Measurements from ENCODE around the gene NAPA. TPM values are rescaled to one million over a fixed set of nuclear protein-coding genes. Genes with fewer than 3 reads are reported as not detected.

The NAPA gene
- total and polyA plus RNA-seq, 10 of the 15 experiments (the other 5 are each of a cell fraction or from before 2014, with no cell fraction given) = 8.2 to 193 (median 102) TPM

GRCh38 chr19:47464675-47465419 is 50.0 kb downstream of the NAPA start:
- H3K9me3 ChIP-seq (replicated peaks; ENCODE audit: control insufficient read depth, insufficient read depth, low read length) = no peaks in the 10 kb centered on the region
- no peak for ATAC-seq
- H3K4me2 ChIP-seq (ENCODE audit: control insufficient read depth, insufficient read depth) = no peak overlapping the region
- POLR2A ChIA-PET = no interaction called here
- RAD21 ChIA-PET (ENCODE audit: unreplicated experiment) = no interaction called here
- SMC1A ChIA-PET (ENCODE audit: uncharacterized antibody, unreplicated experiment) = no interaction called here
- FAIRE-seq = no peak
- H3K27ac ChIP-seq (ENCODE audit: control insufficient read depth, insufficient read depth) = no peak overlapping the region
- TF ChIP-seq NR2F1 (conservative IDR thresholded peaks at IDR 0.05) (no peak), SIX5 (IDR thresholded peaks at IDR 0.05; ENCODE audit: low read depth, low read length, severe bottlenecking) (no peak), TARDBP (IDR thresholded peaks at IDR 0.05; ENCODE audit: borderline replicate concordance) (no peak), TCF7 (IDR thresholded peaks at IDR 0.05; ENCODE audit: borderline replicate concordance) (no peak), E4F1 (IDR thresholded peaks at IDR 0.05; ENCODE audit: borderline replicate concordance, partially characterized antibody) (no peak), SMC3 (IDR thresholded peaks at IDR 0.05; ENCODE audit: borderline replicate concordance, low read length) (no peak), HSF1 (IDR thresholded peaks at IDR 0.05; ENCODE audit: low read depth, low read length) (no peak), SP1 (IDR thresholded peaks at IDR 0.05; ENCODE audit: low read depth, low read length) (no peak), RAD51 (IDR thresholded peaks at IDR 0.05) (no peak), MTA3 (IDR thresholded peaks at IDR 0.05; ENCODE audit: borderline replicate concordance, low read length) (no peak), BHLHE40 (IDR thresholded peaks at IDR 0.05; ENCODE audit: borderline replicate concordance in 1 of 2, low read depth in 2 of 2, low read length in 1 of 2) (no peak)
- TF ChIP-seq, protein P1, sequence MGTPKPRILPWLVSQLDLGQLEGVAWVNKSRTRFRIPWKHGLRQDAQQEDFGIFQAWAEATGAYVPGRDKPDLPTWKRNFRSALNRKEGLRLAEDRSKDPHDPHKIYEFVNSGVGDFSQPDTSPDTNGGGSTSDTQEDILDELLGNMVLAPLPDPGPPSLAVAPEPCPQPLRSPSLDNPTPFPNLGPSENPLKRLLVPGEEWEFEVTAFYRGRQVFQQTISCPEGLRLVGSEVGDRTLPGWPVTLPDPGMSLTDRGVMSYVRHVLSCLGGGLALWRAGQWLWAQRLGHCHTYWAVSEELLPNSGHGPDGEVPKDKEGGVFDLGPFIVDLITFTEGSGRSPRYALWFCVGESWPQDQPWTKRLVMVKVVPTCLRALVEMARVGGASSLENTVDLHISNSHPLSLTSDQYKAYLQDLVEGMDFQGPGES (IDR thresholded peaks at IDR 0.05) = no peak
- TF ChIP-seq, protein P2, sequence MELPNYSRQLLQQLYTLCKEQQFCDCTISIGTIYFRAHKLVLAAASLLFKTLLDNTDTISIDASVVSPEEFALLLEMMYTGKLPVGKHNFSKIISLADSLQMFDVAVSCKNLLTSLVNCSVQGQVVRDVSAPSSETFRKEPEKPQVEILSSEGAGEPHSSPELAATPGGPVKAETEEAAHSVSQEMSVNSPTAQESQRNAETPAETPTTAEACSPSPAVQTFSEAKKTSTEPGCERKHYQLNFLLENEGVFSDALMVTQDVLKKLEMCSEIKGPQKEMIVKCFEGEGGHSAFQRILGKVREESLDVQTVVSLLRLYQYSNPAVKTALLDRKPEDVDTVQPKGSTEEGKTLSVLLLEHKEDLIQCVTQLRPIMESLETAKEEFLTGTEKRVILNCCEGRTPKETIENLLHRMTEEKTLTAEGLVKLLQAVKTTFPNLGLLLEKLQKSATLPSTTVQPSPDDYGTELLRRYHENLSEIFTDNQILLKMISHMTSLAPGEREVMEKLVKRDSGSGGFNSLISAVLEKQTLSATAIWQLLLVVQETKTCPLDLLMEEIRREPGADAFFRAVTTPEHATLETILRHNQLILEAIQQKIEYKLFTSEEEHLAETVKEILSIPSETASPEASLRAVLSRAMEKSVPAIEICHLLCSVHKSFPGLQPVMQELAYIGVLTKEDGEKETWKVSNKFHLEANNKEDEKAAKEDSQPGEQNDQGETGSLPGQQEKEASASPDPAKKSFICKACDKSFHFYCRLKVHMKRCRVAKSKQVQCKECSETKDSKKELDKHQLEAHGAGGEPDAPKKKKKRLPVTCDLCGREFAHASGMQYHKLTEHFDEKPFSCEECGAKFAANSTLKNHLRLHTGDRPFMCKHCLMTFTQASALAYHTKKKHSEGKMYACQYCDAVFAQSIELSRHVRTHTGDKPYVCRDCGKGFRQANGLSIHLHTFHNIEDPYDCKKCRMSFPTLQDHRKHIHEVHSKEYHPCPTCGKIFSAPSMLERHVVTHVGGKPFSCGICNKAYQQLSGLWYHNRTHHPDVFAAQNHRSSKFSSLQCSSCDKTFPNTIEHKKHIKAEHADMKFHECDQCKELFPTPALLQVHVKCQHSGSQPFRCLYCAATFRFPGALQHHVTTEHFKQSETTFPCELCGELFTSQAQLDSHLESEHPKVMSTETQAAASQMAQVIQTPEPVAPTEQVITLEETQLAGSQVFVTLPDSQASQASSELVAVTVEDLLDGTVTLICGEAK (IDR thresholded peaks at IDR 0.05; ENCODE audit: borderline replicate concordance) = no peak
- H3K27me3 ChIP-seq (replicated peaks in 1 of 2; ENCODE audit: control insufficient read depth in 2 of 2, insufficient read depth in 2 of 2, low read length in 1 of 2) = peaks cover 2 to 4% of the 10 kb centered on the region in 2 experiments; a peak in 2 of 4 replicates
- H3K36me3 ChIP-seq (ENCODE audit: control insufficient read depth in 2 of 2, insufficient read depth in 2 of 2, low read length in 1 of 2) = no peaks in the 10 kb centered on the region
- in situ Hi-C loops (cut with MboI) = no loop called here
- BruUV-seq (replicated peaks) = no TSS peak
- WGBS (ENCODE audit: insufficient coverage, insufficient replicate concordance, low lambda C conversion rate, missing lambda C conversion rate) = 30% methylated on average over 10 of the region's 10 CpGs
- DNase-seq (ENCODE audit: low read depth, low spot score) = no peak
- intact Hi-C loops (cut with micrococcal nuclease; ENCODE audit: unreplicated experiment) = no loop called here
- no peak overlapping the region for H2AFZ ChIP-seq (ENCODE audit: control insufficient read depth, low read depth, low read length)
- no peak overlapping the region for H3K4me3 ChIP-seq
- no peaks in the 10 kb centered on the region for H3K4me1 ChIP-seq (ENCODE audit: control insufficient read depth, insufficient read depth, low read length)
- CTCF ChIA-PET = interaction anchor here (1.1 kb wide), 1 partner anchor 48 kb away, joined by 3 read pairs; no protein-coding TSS in a partner anchor
- H3K79me2 ChIP-seq (ENCODE audit: control insufficient read depth, insufficient read depth, low read length) = no peaks in the 10 kb centered on the region
- no peaks in the 10 kb centered on the region for H4K20me1 ChIP-seq (ENCODE audit: control insufficient read depth, insufficient read depth)
- no peak overlapping the region for H3K9ac ChIP-seq (ENCODE audit: control insufficient read depth, insufficient read depth, low read length)

Data from GM12878 (cell line).